HepG2 (cell line): Measurements from ENCODE around the gene SIM1. TPM values are rescaled to one million over a fixed set of nuclear protein-coding genes. Genes with fewer than 3 reads are reported as not detected.

Source experiments
- PCBP2 ChIP-seq: fragments of 200-400 bp; formaldehyde crosslinking; optimal IDR thresholded peaks from 2 replicates; pipeline ENCODE3; 2018; ENCODE audit warnings: low read length, low read depth; ENCODE audit not compliant: poor library complexity, severe bottlenecking
- RNF2 ChIP-seq: fragments of 450-650 bp; conservative IDR thresholded peaks from 2 replicates; pipeline ENCODE4 v1.6.1; 2016; ENCODE audit warnings: low read depth
- SIN3A ChIP-seq: IDR thresholded peaks from 2 replicates; pipeline ENCODE4 v1.6.1; 2011; ENCODE audit warnings: low read depth, mild to moderate bottlenecking, control low read depth, low read length, borderline replicate concordance
- SMARCE1 ChIP-seq: fragments of 450-650 bp; IDR thresholded peaks from 2 replicates; pipeline ENCODE4 v1.6.1; 2017; ENCODE audit warnings: borderline replicate concordance
- STAT5B ChIP-seq: sonication (generic); formaldehyde crosslinking; IDR thresholded peaks from 2 replicates; pipeline ENCODE4 v1.4.0; 2020; ENCODE audit warnings: missing genetic modification reagents
- ZMYM2 ChIP-seq: sonication (generic); formaldehyde crosslinking; IDR thresholded peaks from 2 replicates; pipeline ENCODE4 v1.8.0; 2022; ENCODE audit warnings: mild to moderate bottlenecking, missing genetic modification reagents
- polyA plus RNA-seq, 8 experiments: library from polyadenylated mRNA; depleted of rRNA in 3 of 8; stranded (reverse) in 7 of 8; unstranded in 1 of 8; fragments of >200 nt; fragmentation: Illumina TruSeq in 4 of 8; extraction: Trizol in 4 of 8; gene quantifications; 2 replicates each; pipeline versions ENCODE4 v1.2.1 to v1.2.3, GENCODE V29; 2011 to 2016; ENCODE audit warnings: low read depth in 4 of 8, missing spikeins in 1 of 8, mixed read lengths in 1 of 8; ENCODE audit not compliant: insufficient read depth in 1 of 8
- total RNA-seq, 5 experiments: library from RNA; depleted of rRNA; stranded (reverse); fragments of >200 nt; fragmentation: Illumina TruSeq; extraction: Trizol; gene quantifications; 2 replicates each; pipeline ENCODE4 v1.2.3, GENCODE V29; 2016; ENCODE audit warnings: low read depth in 1 of 5
- TF ChIP-seq, protein P1 (sequence below): sonication (generic); formaldehyde crosslinking; IDR thresholded peaks from 2 replicates; pipeline ENCODE4 v1.4.0; 2020; ENCODE audit warnings: missing genetic modification reagents
- TF ChIP-seq, protein P2 (sequence below): sonication (generic); formaldehyde crosslinking; IDR thresholded peaks from 2 replicates; pipeline ENCODE4 v1.5.0; 2020; ENCODE audit warnings: mild to moderate bottlenecking, missing genetic modification reagents
- TF ChIP-seq, protein P3 (sequence below): sonication (generic); formaldehyde crosslinking; IDR thresholded peaks from 2 replicates; pipeline ENCODE4 v1.4.0; 2020; ENCODE audit warnings: missing genetic modification reagents

SIM1 gene
- total and polyA plus RNA-seq, 2 of the 13 experiments (the other 11 are each of a cell fraction or from before 2014, with no cell fraction given), result not detected

DNA sequence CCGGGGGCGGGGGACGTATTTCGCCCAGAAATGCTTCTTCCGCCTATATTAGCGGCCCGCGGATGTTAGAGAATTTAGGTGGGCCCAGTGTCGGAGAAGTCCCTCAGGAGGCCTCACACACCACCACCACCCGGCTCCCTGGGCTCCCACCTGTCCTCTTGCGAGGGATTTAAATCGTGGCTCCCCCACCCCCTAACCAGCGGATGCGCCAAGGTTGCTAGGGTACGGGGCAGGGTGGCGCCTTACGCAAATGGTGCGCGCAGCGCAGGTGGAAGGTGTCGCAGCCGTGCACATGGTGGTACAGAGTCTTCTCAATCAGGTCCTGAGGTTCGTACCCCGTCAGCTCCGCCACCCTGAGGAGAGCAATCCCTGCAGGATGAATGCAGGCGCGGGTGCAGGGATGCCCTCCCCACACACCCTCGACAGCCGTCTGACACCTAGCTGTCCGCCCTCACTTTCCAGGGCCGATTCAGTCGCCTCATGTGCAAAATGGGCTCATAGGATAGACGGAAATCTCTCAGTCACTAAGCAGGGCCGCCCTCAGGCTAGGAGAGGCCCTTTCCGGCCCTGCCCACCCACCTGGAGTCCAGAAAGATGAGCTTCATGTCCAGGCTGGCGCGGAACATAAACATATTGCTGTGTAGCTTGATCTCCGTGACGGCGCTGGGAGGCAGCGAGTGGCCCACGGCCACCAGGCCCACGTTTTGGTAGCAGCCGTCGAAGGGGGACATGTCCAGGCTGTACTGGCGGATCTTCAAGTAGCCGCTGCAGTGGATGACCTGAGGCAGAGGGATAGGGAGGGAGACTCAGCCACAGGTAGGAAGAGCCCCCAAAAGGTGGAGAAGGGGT, 16.6 kb downstream of the SIM1 start (continued):
- TF ChIP-seq, protein P1, sequence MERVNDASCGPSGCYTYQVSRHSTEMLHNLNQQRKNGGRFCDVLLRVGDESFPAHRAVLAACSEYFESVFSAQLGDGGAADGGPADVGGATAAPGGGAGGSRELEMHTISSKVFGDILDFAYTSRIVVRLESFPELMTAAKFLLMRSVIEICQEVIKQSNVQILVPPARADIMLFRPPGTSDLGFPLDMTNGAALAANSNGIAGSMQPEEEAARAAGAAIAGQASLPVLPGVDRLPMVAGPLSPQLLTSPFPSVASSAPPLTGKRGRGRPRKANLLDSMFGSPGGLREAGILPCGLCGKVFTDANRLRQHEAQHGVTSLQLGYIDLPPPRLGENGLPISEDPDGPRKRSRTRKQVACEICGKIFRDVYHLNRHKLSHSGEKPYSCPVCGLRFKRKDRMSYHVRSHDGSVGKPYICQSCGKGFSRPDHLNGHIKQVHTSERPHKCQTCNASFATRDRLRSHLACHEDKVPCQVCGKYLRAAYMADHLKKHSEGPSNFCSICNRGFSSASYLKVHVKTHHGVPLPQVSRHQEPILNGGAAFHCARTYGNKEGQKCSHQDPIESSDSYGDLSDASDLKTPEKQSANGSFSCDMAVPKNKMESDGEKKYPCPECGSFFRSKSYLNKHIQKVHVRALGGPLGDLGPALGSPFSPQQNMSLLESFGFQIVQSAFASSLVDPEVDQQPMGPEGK (CRISPR knock-in tag), result no peak
- TF ChIP-seq SMARCE1 (no peak), STAT5B (CRISPR knock-in tag) (no peak), RNF2 (no peak), SIN3A (no peak), PCBP2 (no peak), ZMYM2 (no peak)
- TF ChIP-seq, protein P2, sequence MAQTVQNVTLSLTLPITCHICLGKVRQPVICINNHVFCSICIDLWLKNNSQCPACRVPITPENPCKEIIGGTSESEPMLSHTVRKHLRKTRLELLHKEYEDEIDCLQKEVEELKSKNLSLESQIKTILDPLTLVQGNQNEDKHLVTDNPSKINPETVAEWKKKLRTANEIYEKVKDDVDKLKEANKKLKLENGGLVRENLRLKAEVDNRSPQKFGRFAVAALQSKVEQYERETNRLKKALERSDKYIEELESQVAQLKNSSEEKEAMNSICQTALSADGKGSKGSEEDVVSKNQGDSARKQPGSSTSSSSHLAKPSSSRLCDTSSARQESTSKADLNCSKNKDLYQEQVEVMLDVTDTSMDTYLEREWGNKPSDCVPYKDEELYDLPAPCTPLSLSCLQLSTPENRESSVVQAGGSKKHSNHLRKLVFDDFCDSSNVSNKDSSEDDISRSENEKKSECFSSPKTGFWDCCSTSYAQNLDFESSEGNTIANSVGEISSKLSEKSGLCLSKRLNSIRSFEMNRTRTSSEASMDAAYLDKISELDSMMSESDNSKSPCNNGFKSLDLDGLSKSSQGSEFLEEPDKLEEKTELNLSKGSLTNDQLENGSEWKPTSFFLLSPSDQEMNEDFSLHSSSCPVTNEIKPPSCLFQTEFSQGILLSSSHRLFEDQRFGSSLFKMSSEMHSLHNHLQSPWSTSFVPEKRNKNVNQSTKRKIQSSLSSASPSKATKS (CRISPR knock-in tag), result no peak
- TF ChIP-seq, protein P3, sequence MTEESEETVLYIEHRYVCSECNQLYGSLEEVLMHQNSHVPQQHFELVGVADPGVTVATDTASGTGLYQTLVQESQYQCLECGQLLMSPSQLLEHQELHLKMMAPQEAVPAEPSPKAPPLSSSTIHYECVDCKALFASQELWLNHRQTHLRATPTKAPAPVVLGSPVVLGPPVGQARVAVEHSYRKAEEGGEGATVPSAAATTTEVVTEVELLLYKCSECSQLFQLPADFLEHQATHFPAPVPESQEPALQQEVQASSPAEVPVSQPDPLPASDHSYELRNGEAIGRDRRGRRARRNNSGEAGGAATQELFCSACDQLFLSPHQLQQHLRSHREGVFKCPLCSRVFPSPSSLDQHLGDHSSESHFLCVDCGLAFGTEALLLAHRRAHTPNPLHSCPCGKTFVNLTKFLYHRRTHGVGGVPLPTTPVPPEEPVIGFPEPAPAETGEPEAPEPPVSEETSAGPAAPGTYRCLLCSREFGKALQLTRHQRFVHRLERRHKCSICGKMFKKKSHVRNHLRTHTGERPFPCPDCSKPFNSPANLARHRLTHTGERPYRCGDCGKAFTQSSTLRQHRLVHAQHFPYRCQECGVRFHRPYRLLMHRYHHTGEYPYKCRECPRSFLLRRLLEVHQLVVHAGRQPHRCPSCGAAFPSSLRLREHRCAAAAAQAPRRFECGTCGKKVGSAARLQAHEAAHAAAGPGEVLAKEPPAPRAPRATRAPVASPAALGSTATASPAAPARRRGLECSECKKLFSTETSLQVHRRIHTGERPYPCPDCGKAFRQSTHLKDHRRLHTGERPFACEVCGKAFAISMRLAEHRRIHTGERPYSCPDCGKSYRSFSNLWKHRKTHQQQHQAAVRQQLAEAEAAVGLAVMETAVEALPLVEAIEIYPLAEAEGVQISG, result no peak
